Middle frontal gyrus (tissue), 1 donor: ENCODE data around the gene PHLPP1.
A peak's percentile ranks its signal among the peaks of the same experiment; 100 is the strongest.

Experiments
- DNase-seq: peaks from one replicate; pipeline ENCODE4 v3.0.0-alpha.2; 2015; ENCODE audit warnings: low spot score; ENCODE audit errors: extremely low spot score

PHLPP1 gene

GRCh38 chr18:62771494-62772270, 56.3 kb downstream of the PHLPP1 start:
- DNase-seq = no peak

GRCh38 chr18:62772860-62773584, 57.7 kb downstream of the PHLPP1 start:
- DNase-seq = no peak

- no peak for DNase-seq
Observed at GRCh38 chr18:62773691-62774090, 58.4 kb downstream of the PHLPP1 start.

GRCh38 chr18:62776024-62776570, 60.8 kb downstream of the PHLPP1 start:
- DNase-seq = no peak

- DNase-seq = no peak
Observed at GRCh38 chr18:62777814-62778213, 62.5 kb downstream of the PHLPP1 start.

GRCh38 chr18:62778976-62779869, 63.9 kb downstream of the PHLPP1 start:
- no peak for DNase-seq

- DNase-seq = no peak
Observed at GRCh38 chr18:62781262-62781661, 65.9 kb downstream of the PHLPP1 start.

GRCh38 chr18:62781893-62782292, 66.6 kb downstream of the PHLPP1 start:
- no peak for DNase-seq

- DNase-seq = no peak
Observed at GRCh38 chr18:62784338-62784965, 69.1 kb downstream of the PHLPP1 start.

- DNase-seq = peak; percentile 83
Observed at GRCh38 chr18:62784966-62785413, 69.6 kb downstream of the PHLPP1 start.

GRCh38 chr18:62786689-62787088, 71.3 kb downstream of the PHLPP1 start:
- no peak for DNase-seq

GRCh38 chr18:62788111-62788510, 72.8 kb downstream of the PHLPP1 start:
- DNase-seq = no peak

GRCh38 chr18:62788876-62789275, 73.5 kb downstream of the PHLPP1 start:
- DNase-seq = no peak

- no peak for DNase-seq
Observed at GRCh38 chr18:62790871-62791772, 75.8 kb downstream of the PHLPP1 start.

GRCh38 chr18:62792016-62792415, 76.7 kb downstream of the PHLPP1 start:
- no peak for DNase-seq

GRCh38 chr18:62795813-62796212, 80.5 kb downstream of the PHLPP1 start:
- DNase-seq = no peak

GRCh38 chr18:62796216-62796621, 80.9 kb downstream of the PHLPP1 start:
- DNase-seq = no peak

- DNase-seq = no peak
Observed at GRCh38 chr18:62797329-62797728, 82.0 kb downstream of the PHLPP1 start.

- DNase-seq = no peak
Observed at GRCh38 chr18:62799977-62800376, 84.6 kb downstream of the PHLPP1 start.

GRCh38 chr18:62802523-62802922, 87.2 kb downstream of the PHLPP1 start:
- no peak for DNase-seq
